ENCODE measurements around the gene HSD17B4. TPM values are rescaled to one million over a fixed set of nuclear protein-coding genes. Genes with fewer than 3 reads are reported as not detected.

The HSD17B4 gene
- total RNA-seq, 4 donors from 2014 or later: 105 to 224 (median 166) TPM

DNA sequence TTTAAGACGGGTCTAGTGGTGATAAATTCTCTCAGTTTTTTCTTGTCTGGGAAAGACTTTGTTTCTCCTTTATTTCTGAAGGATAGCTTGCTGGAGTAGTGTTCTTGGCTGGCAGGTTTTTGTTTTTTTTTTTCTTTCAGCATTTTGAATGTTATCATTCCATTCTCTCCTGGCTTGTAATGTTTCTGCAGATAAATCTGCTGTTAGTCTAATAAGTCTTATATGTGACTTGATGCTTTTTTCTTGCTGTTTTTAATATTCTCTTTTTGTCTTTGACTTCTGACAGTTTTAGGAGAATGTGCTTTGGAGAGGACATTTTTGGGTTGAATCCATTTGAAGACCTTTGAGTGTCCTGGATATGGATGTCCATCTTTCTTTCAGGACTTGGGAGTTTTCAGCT lies 16.0 kb downstream of the HSD17B4 start:
- WGBS, 2 donors (ENCODE audit: low coverage in 1 of 2): 83 to 97% methylated on average over 1 of the region's 1 CpG
- Histone ChIP-seq H3K27me3 (no peaks in the 10 kb centered on the region), H3K9me3 (peaks cover 19 to 25% of the 10 kb centered on the region in 2 donors), H3K27ac (no peak overlapping the region), H3K36me3 (peaks cover 0 to 19% (median 9%) of the 10 kb centered on the region in 4 donors), H3K4me3 (no peak overlapping the region), H3K4me1 (peaks cover 0 to 7% (median 0%) of the 10 kb centered on the region in 4 donors)
- TF ChIP-seq EP300 (IDR thresholded peaks at IDR 0.05; ENCODE audit: low read depth): no peak
- TF ChIP-seq POLR2A (IDR thresholded peaks at IDR 0.05): no peak
- TF ChIP-seq, protein P1, sequence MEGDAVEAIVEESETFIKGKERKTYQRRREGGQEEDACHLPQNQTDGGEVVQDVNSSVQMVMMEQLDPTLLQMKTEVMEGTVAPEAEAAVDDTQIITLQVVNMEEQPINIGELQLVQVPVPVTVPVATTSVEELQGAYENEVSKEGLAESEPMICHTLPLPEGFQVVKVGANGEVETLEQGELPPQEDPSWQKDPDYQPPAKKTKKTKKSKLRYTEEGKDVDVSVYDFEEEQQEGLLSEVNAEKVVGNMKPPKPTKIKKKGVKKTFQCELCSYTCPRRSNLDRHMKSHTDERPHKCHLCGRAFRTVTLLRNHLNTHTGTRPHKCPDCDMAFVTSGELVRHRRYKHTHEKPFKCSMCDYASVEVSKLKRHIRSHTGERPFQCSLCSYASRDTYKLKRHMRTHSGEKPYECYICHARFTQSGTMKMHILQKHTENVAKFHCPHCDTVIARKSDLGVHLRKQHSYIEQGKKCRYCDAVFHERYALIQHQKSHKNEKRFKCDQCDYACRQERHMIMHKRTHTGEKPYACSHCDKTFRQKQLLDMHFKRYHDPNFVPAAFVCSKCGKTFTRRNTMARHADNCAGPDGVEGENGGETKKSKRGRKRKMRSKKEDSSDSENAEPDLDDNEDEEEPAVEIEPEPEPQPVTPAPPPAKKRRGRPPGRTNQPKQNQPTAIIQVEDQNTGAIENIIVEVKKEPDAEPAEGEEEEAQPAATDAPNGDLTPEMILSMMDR (IDR thresholded peaks at IDR 0.05): no peak
- no peak for TF ChIP-seq POLR2AphosphoS5 (IDR thresholded peaks at IDR 0.05)
- DNase-seq: no peak
- intact Hi-C loops (cut with DNase I; ENCODE audit: low total_unique reads): no loop called here
- in situ Hi-C loops (cut with MboI; ENCODE audit: low pct_ligation_motif_present in 1 of 4, low pct_unique_long_range_greater_than_20kb in 1 of 4, low sequenced_read_pairs in 3 of 4): no loop called here

DNA sequence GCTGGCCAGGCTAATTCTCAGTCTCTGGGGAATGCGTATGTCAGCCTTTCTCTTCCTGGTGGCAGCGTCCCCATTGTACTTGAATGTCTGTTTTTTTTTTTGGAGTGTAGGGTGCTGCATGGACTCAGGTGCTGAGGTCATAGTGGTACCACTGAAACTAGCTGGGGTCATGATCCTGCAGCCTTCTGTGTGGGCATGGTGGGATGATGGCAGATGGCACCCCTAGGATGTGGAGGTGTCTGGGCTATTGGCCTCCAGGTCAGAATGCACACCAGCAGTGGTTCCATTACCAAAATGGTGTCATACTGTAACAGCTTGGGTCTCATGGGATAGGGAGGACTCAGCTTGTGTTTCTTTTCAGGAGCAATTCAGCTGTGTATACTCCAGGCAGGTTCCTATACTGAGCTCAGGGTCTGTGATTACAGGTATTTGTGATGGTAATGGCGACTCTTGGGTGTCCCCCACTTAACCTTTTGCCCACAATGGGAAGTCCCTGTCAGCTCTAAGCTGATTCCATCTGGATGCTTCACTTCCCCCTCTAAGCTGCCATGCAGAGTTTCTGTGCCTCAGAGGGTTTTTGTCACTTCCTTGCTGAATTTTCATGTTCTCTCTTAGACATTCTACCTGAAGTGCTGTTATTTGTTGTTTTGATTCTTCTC lies 17.9 kb downstream of the HSD17B4 start:
- DNase-seq: no peak
- Histone ChIP-seq H3K27ac (no peak overlapping the region), H3K4me3 (no peak overlapping the region), H3K9me3 (peaks cover 19 to 25% of the 10 kb centered on the region in 2 donors), H3K36me3 (peaks cover 0 to 27% (median 9%) of the 10 kb centered on the region in 4 donors), H3K27me3 (no peaks in the 10 kb centered on the region), H3K4me1 (peaks cover 0 to 7% (median 0%) of the 10 kb centered on the region in 4 donors)
- in situ Hi-C loops (cut with MboI; ENCODE audit: low pct_ligation_motif_present in 1 of 4, low pct_unique_long_range_greater_than_20kb in 1 of 4, low sequenced_read_pairs in 3 of 4) (no loop called here), intact Hi-C loops (cut with DNase I; ENCODE audit: low total_unique reads) (no loop called here)
- no peak for TF ChIP-seq EP300 (IDR thresholded peaks at IDR 0.05; ENCODE audit: low read depth)
- TF ChIP-seq POLR2AphosphoS5 (IDR thresholded peaks at IDR 0.05): no peak
- TF ChIP-seq POLR2A (IDR thresholded peaks at IDR 0.05): no peak
- TF ChIP-seq, protein P1 (IDR thresholded peaks at IDR 0.05): no peak
- WGBS, 2 donors (ENCODE audit: low coverage in 1 of 2): 84% methylated on average over 3 of the region's 3 CpGs; no CpG with 5 or more reads in 1 of the 2 donors

DNA sequence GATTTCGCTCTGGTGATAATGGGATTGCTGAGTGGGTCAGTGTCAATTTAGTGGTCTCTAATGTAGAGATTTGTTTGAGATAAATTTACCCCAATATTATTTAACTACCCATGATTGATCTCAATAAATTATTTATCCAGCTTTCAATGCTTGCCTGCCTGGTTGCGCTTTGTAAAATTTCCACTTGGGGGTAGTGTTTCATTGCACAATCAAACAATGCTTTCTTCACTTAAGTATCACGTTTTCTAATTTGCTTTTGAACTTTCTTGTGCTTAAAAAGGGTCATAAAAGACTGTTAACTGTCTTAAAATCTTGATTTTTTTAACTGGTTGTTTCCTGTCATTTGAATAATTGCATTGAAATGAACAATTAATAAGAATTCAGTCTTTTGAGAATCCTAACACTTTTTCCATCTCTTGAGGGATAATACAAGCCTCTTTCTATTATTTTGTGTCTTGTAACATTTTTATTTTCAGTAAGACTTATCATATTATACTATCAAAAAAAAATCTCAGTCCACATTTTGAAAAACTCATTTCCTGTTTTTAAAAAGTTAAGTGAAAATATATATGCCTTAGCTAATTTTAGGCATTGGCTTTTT lies 18.7 kb downstream of the HSD17B4 start:
- in situ Hi-C loops (cut with MboI; ENCODE audit: low pct_ligation_motif_present in 1 of 4, low pct_unique_long_range_greater_than_20kb in 1 of 4, low sequenced_read_pairs in 3 of 4): no loop called here

DNA sequence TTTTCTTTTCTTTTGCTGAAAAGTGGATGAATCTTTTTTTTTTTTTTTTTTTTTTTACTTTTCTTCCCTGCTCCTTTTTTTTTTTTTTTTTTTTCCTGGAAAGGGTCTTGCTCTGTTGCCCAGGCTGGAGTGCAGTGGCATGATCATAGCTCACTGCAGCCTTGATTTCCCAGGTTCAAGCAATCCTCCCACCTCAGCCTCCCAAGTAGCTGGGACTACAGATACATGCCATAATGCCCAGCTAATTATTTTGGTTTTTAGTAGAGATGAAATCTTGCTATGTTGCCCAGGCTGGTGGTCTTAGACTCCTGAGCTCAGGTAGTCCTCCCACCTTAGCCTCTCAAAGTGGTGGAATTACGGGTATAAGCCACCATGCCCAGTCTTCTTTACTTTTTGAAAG lies 20.9 kb downstream of the HSD17B4 start:
- Histone ChIP-seq H3K4me1 (peaks cover 0 to 7% (median 0%) of the 10 kb centered on the region in 4 donors), H3K36me3 (peaks cover 0 to 36% (median 18%) of the 10 kb centered on the region in 4 donors), H3K9me3 (peaks cover 12 to 13% of the 10 kb centered on the region in 2 donors), H3K27ac (no peak overlapping the region), H3K27me3 (no peaks in the 10 kb centered on the region), H3K4me3 (no peak overlapping the region)
- intact Hi-C loops (cut with DNase I; ENCODE audit: low total_unique reads) (no loop called here), in situ Hi-C loops (cut with MboI; ENCODE audit: low pct_ligation_motif_present in 1 of 4, low pct_unique_long_range_greater_than_20kb in 1 of 4, low sequenced_read_pairs in 3 of 4) (no loop called here)
- no peak for DNase-seq
- TF ChIP-seq EP300 (IDR thresholded peaks at IDR 0.05; ENCODE audit: low read depth): no peak
- no peak for TF ChIP-seq POLR2AphosphoS5 (IDR thresholded peaks at IDR 0.05)
- TF ChIP-seq POLR2A (IDR thresholded peaks at IDR 0.05): no peak
- TF ChIP-seq, protein P1 (IDR thresholded peaks at IDR 0.05): no peak
- WGBS, 2 donors (ENCODE audit: low coverage in 1 of 2): 97 to 100% methylated on average over 1 of the region's 1 CpG

More for the DNA sequence above, 18.7 kb downstream of the HSD17B4 start:
- TF ChIP-seq POLR2AphosphoS5 (IDR thresholded peaks at IDR 0.05) (no peak), EP300 (IDR thresholded peaks at IDR 0.05; ENCODE audit: low read depth) (no peak), POLR2A (IDR thresholded peaks at IDR 0.05) (no peak)
- TF ChIP-seq, protein P1 (IDR thresholded peaks at IDR 0.05): peak in 4 of 5 experiments; percentile 31 to 46 (median 39)
- Histone ChIP-seq H3K27ac (no peak overlapping the region), H3K27me3 (no peaks in the 10 kb centered on the region), H3K4me1 (peaks cover 0 to 7% (median 0%) of the 10 kb centered on the region in 4 donors), H3K9me3 (peaks cover 19 to 25% of the 10 kb centered on the region in 2 donors), H3K4me3 (no peak overlapping the region), H3K36me3 (peaks cover 0 to 27% (median 12%) of the 10 kb centered on the region in 4 donors)
- intact Hi-C loops (cut with DNase I; ENCODE audit: low total_unique reads): no loop called here
- no peak for DNase-seq
- WGBS, 2 donors (ENCODE audit: low coverage in 1 of 2): 56 to 62% methylated on average over 3 of the region's 3 CpGs

All from transverse colon (tissue), 4 donors.